SK-N-SH (cell line): Measurements from ENCODE around the gene P2RX3. TPM values are rescaled to one million over a fixed set of nuclear protein-coding genes. Genes with fewer than 3 reads are reported as not detected.
"Not testable (repeated sequence)": the region's sequence is repeated elsewhere in the genome, so short reads cannot be mapped to it uniquely, and the experiment has no call there.

ENCODE experiments used
- CTCF ChIA-PET: fragments of 300-600, 350-600 bp; formaldehyde crosslinking; extraction: SDS; loops from one replicate; lab custom pipeline; 2021; lab: Yijun Ruan, JAX
- POLR2A ChIA-PET: fragments of 350-600 bp; sonication (Branson Sonifier 250); formaldehyde crosslinking; extraction: SDS; loops from one replicate; lab custom pipeline; 2020; ENCODE audit warnings: antibody characterized with exemption, inconsistent platforms; lab: Yijun Ruan, JAX
- DNase-seq: peaks from one replicate; pipeline ENCODE4 v3.0.0; 2012
- H2AFZ ChIP-seq: fragments of 200-600 bp; sonication (generic); 2 replicates; pipeline ENCODE4 v1.8.1; 2016; ENCODE audit warnings: antibody characterized with exemption, mild to moderate bottlenecking, low read depth
- H3F3A ChIP-seq: fragments of 200-600 bp; sonication (generic); replicated peaks from 2 replicates; pipeline ENCODE3; 2016; ENCODE audit warnings: antibody characterized with exemption, mild to moderate bottlenecking; ENCODE audit not compliant: insufficient read depth
- H3K27ac ChIP-seq, 2 experiments: fragments of 200-500 bp in 1 of 2; fragments of 200-600 bp in 1 of 2; sonication (Bioruptor generic) in 1 of 2; sonication (generic), shearing (Covaris generic) in 1 of 2; 2 replicates each; pipeline versions ENCODE4 v1.5.1 to v1.6.1; 2014 to 2016; ENCODE audit warnings: low read depth in 2 of 2, inconsistent platforms in 1 of 2, low read length in 1 of 2, mild to moderate bottlenecking in 1 of 2, mixed read lengths in 1 of 2
- H3K27me3 ChIP-seq: fragments of 200-600 bp; sonication (generic), shearing (Covaris generic); 2 replicates; pipeline ENCODE4 v1.6.1; 2016; ENCODE audit warnings: mixed run types; ENCODE audit not compliant: insufficient read depth
- H3K36me3 ChIP-seq, 2 experiments: fragments of 200-500 bp in 1 of 2; fragments of 200-600 bp in 1 of 2; sonication (Bioruptor generic) in 1 of 2; sonication (generic) in 1 of 2; replicated peaks in 1 of 2; 2 replicates each; pipeline versions ENCODE3 to v1.5.1; 2014 to 2016; ENCODE audit warnings: low read length in 1 of 2, mild to moderate bottlenecking in 1 of 2; ENCODE audit not compliant: insufficient read depth in 2 of 2, control insufficient read depth in 1 of 2
- H3K4me1 ChIP-seq, 2 experiments: fragments of 200-500 bp in 1 of 2; fragments of 200-600 bp in 1 of 2; sonication (Bioruptor generic) in 1 of 2; sonication (generic), shearing (Covaris generic) in 1 of 2; 2 replicates each; pipeline versions ENCODE4 v1.5.1 to v1.6.1; 2014 to 2016; ENCODE audit warnings: low read depth in 1 of 2, low read length in 1 of 2, mixed run types in 1 of 2; ENCODE audit not compliant: insufficient read depth in 2 of 2, control insufficient read depth in 1 of 2
- H3K4me2 ChIP-seq: fragments of 200-600 bp; sonication (generic), shearing (Covaris generic); 2 replicates; pipeline ENCODE4 v1.6.1; 2017; ENCODE audit warnings: mixed run types
- H3K4me3 ChIP-seq, 2 experiments: fragments of 200-500 bp in 1 of 2; fragments of 200-600 bp in 1 of 2; sonication (Bioruptor generic) in 1 of 2; sonication (generic), shearing (Covaris generic) in 1 of 2; 2 replicates each; pipeline versions ENCODE4 v1.5.1 to v1.8.1; 2014 to 2016; ENCODE audit warnings: low read depth in 2 of 2, inconsistent platforms in 1 of 2, low read length in 1 of 2, mild to moderate bottlenecking in 1 of 2, mixed read lengths in 1 of 2, moderate library complexity in 1 of 2
- H3K79me2 ChIP-seq: fragments of 200-600 bp; sonication (generic); 2 replicates; pipeline ENCODE4 v1.8.1; 2017; ENCODE audit warnings: mild to moderate bottlenecking; ENCODE audit not compliant: insufficient read depth
- H3K9ac ChIP-seq: fragments of 200-600 bp; sonication (generic); 2 replicates; pipeline ENCODE4 v1.6.1; 2017; ENCODE audit warnings: mixed run types
- H3K9me2 ChIP-seq: fragments of 200-600 bp; sonication (generic); 2 replicates; pipeline ENCODE4 v1.6.1; 2017; ENCODE audit warnings: mixed run types
- H3K9me3 ChIP-seq: fragments of 200-600 bp; sonication (generic); 2 replicates; pipeline ENCODE4 v1.6.1; 2017; ENCODE audit warnings: mixed run types, mild to moderate bottlenecking, moderate library complexity
- H4K20me1 ChIP-seq: fragments of 200-600 bp; sonication (generic); 2 replicates; pipeline ENCODE4 v1.6.1; 2017; ENCODE audit warnings: mild to moderate bottlenecking, mixed run types; ENCODE audit not compliant: insufficient read depth
- FOSL2 ChIP-seq: IDR thresholded peaks from 2 replicates; pipeline ENCODE4 v1.4.0; 2012; ENCODE audit warnings: low read depth, mild to moderate bottlenecking, moderate library complexity, borderline replicate concordance
- FOXJ3 ChIP-seq: sonication (generic); formaldehyde crosslinking; IDR thresholded peaks from 2 replicates; pipeline ENCODE4 v1.5.1; 2020; ENCODE audit warnings: mild to moderate bottlenecking, missing genetic modification reagents
- JUND ChIP-seq: IDR thresholded peaks from 2 replicates; pipeline ENCODE4 v1.4.0; 2012
- MXI1 ChIP-seq: IDR thresholded peaks from 2 replicates; pipeline ENCODE4 v1.6.1; 2012; ENCODE audit warnings: mild to moderate bottlenecking, low read depth, low read length, improper control_type of control experiment
- NFIC ChIP-seq: IDR thresholded peaks from 2 replicates; pipeline ENCODE4 v1.4.0; 2012; ENCODE audit warnings: borderline replicate concordance
- RAD21 ChIP-seq: IDR thresholded peaks from 2 replicates; pipeline ENCODE4 v1.6.1; 2012; ENCODE audit warnings: mild to moderate bottlenecking, low read length
- SIN3A ChIP-seq: IDR thresholded peaks from 2 replicates; pipeline ENCODE4 v1.6.1; 2012; ENCODE audit warnings: low read depth, mild to moderate bottlenecking, low read length, moderate library complexity, borderline replicate concordance
- TAF1 ChIP-seq: IDR thresholded peaks from 2 replicates; pipeline ENCODE4 v1.6.1; 2012; ENCODE audit warnings: low read depth, mild to moderate bottlenecking, low read length, moderate library complexity, borderline replicate concordance
- TEAD4 ChIP-seq: IDR thresholded peaks from 2 replicates; pipeline ENCODE4 v1.4.0; 2012; ENCODE audit warnings: mild to moderate bottlenecking, borderline replicate concordance; ENCODE audit not compliant: insufficient read depth
- WGBS: methylation state at CpG from one replicate; pipeline ENCODE4 v1.1.6; 2017; ENCODE audit warnings: low lambda C conversion rate; 5-methylcytosine and 5-hydroxymethylcytosine counted together
- polyA plus RNA-seq, 3 experiments: library from polyadenylated mRNA; depleted of rRNA; stranded (reverse); fragments of >200 nt; gene quantifications; 2 replicates each; pipeline ENCODE4 v1.2.3, GENCODE V29; 2012
- TF ChIP-seq, protein P1 (sequence below): IDR thresholded peaks from 2 replicates; pipeline ENCODE4 v1.6.1; 2012; ENCODE audit warnings: mild to moderate bottlenecking, low read depth, low read length, moderate library complexity

The P2RX3 gene
- polyA plus RNA-seq, 1 of the 3 experiments (the other 2 are of a cell fraction), result not detected

DNA sequence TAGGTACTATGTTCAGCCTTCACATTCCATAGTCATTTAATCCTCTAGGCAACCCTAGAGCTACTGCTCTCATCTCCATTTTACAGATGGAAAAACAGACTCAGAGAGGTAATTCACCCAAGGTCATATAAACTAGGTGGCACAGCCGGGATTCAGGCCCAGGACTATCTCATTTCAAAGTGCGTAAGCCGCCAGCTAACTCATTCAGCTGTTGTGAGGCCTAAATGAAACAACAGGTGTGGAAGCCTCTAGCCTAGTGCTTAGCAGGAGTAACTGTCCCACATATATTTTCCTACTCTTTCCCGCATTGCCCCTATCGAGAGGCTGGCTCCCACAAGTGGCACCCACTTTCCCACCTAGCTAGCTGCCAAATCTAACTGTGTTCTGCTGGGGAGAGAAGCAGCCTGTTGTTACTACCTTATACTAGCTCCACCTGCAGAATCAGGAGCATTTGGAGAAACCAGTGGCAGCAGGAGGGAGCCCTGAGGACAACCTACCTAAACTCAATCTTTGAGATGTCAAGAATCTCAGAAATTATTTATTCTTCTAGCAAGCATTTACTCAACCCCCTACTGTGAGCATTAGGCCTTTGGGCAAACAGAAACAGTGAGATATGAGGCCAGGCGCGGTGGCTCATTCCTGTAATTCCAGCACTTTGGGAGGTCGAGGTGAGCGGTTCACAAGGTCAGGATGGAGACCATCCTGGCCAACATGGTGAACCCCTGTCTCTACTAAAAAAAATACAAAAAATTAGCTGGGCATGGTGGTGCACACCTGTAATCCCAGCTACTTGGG, 21.9 kb downstream of the P2RX3 start (continued):
- TF ChIP-seq, protein P1, sequence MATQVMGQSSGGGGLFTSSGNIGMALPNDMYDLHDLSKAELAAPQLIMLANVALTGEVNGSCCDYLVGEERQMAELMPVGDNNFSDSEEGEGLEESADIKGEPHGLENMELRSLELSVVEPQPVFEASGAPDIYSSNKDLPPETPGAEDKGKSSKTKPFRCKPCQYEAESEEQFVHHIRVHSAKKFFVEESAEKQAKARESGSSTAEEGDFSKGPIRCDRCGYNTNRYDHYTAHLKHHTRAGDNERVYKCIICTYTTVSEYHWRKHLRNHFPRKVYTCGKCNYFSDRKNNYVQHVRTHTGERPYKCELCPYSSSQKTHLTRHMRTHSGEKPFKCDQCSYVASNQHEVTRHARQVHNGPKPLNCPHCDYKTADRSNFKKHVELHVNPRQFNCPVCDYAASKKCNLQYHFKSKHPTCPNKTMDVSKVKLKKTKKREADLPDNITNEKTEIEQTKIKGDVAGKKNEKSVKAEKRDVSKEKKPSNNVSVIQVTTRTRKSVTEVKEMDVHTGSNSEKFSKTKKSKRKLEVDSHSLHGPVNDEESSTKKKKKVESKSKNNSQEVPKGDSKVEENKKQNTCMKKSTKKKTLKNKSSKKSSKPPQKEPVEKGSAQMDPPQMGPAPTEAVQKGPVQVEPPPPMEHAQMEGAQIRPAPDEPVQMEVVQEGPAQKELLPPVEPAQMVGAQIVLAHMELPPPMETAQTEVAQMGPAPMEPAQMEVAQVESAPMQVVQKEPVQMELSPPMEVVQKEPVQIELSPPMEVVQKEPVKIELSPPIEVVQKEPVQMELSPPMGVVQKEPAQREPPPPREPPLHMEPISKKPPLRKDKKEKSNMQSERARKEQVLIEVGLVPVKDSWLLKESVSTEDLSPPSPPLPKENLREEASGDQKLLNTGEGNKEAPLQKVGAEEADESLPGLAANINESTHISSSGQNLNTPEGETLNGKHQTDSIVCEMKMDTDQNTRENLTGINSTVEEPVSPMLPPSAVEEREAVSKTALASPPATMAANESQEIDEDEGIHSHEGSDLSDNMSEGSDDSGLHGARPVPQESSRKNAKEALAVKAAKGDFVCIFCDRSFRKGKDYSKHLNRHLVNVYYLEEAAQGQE, result no peak
- no peak for TF ChIP-seq MXI1
- TF ChIP-seq TAF1, result no peak
- no peak for TF ChIP-seq FOSL2
- TF ChIP-seq RAD21, result no peak
- no peak for TF ChIP-seq SIN3A

DNA sequence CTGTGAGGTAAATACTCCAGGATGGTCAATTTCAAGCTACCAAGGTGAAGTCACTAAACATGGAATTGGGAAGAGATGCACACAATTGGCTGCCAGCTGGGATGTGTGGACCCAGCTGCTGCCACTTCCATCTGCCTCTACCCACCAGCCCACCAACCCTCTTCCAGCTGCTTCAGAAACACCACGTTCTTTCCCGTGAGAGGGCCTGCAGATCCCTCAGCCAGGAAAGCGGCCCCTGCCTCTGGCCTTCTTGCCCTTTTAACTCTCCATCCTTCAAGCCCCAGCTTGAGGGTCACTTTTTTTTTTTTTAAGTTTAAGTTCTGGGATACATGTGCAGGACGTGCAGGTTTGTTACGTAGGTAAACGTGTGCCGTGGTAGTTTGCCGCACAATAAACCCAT, 22.8 kb downstream of the P2RX3 start:
- TF ChIP-seq JUND (no peak), TEAD4 (no peak), NFIC (no peak), FOXJ3 (CRISPR knock-in tag) (no peak)
- TF ChIP-seq, protein P1, result no peak
- TF ChIP-seq, all 33 proteins: peak for 0
- CTCF ChIA-PET, result interaction anchor here (0.7 to 7.1 kb wide), 5 partner anchors 11 to 166 kb away, joined by 3 to 33 read pairs (median 6); no protein-coding TSS in a partner anchor

DNA sequence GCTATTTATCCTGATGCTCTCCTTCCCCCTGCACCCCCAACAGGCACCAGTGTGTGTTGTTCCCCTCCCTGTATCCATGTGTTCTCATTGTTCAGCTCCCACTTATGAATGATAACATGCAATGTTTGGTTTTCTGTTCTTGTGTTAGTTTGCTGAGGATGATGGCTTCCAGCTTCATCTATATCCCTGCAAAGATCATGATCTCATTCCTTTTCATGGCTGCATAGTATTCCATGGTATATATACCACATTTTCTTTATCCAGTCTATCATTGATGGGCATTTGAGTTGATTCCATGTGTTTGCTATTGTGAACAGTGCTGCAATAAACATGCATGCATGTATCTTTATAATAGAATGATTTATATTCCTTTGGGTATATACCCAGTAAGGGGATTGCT, 23.3 kb downstream of the P2RX3 start:
- CTCF ChIA-PET, result interaction anchor here (0.7 to 7.1 kb wide), 6 partner anchors 12 to 552 kb away, joined by 3 to 33 read pairs (median 7); no protein-coding TSS in a partner anchor
- not testable (repeated sequence) for H3K4me3 ChIP-seq, H3F3A ChIP-seq

More for the DNA sequence above, 22.8 kb downstream of the P2RX3 start:
- Histone ChIP-seq H3K27ac (no peak overlapping the region), H3K36me3 (no peaks in the 10 kb centered on the region), H3F3A (no peaks in the 10 kb centered on the region), H3K9me2 (no peaks in the 10 kb centered on the region), H3K4me3 (no peak overlapping the region), H4K20me1 (no peaks in the 10 kb centered on the region), H3K9me3 (no peaks in the 10 kb centered on the region), H3K27me3 (peaks cover 12% of the 10 kb centered on the region; the same call in 1 of the 2 replicates), H3K79me2 (no peaks in the 10 kb centered on the region), H3K4me1 (no peaks in the 10 kb centered on the region; a peak in 1 of 4 replicates), H3K4me2 (no peak overlapping the region), H3K9ac (no peak overlapping the region), H2AFZ (no peak overlapping the region)
- no peak for DNase-seq
- POLR2A ChIA-PET, result no interaction called here
- WGBS, result 83% methylated on average over 8 of the region's 8 CpGs

More for the DNA sequence above, 23.3 kb downstream of the P2RX3 start:
- H3K79me2 ChIP-seq, H3K27ac ChIP-seq, DNase-seq, POLR2A ChIA-PET, H3K4me1 ChIP-seq, H3K4me2 ChIP-seq, H3K9ac ChIP-seq, H3K9me3 ChIP-seq, H3K9me2 ChIP-seq, H4K20me1 ChIP-seq, H3K36me3 ChIP-seq, H2AFZ ChIP-seq: not testable (repeated sequence)
- peaks cover 12% of the 10 kb centered on the region; the same call in 1 of the 2 replicates for H3K27me3 ChIP-seq
